HG03571 (cell line): ENCODE measurements around the gene APOBEC4.
"Not testable (repeated sequence)": the region's sequence is repeated elsewhere in the genome, so short reads cannot be mapped to it uniquely, and the experiment has no call there.

ENCODE experiments used
- ATAC-seq: cut with Tn5 transposase; IDR thresholded peaks from one replicate; pipeline ENCODE4 v1.9.1; 2021; ENCODE audit not compliant: unreplicated experiment

Gene APOBEC4

GRCh38 chr1:183635099-183635605 lies 18.0 kb downstream of the APOBEC4 start:
- no peak for ATAC-seq

- ATAC-seq = no peak
Measured at GRCh38 chr1:183634429-183635065, 18.6 kb downstream of the APOBEC4 start.

- ATAC-seq = peak; percentile 50
Measured at GRCh38 chr1:183633676-183634343, 19.3 kb downstream of the APOBEC4 start.

- ATAC-seq = no peak
Measured at GRCh38 chr1:183632964-183633363, 20.2 kb downstream of the APOBEC4 start.

GRCh38 chr1:183632114-183632513 lies 21.0 kb downstream of the APOBEC4 start:
- ATAC-seq = no peak

- no peak for ATAC-seq
Measured at GRCh38 chr1:183630748-183631147, 22.4 kb downstream of the APOBEC4 start.

- ATAC-seq = no peak
Measured at GRCh38 chr1:183628537-183628936, 24.6 kb downstream of the APOBEC4 start.

GRCh38 chr1:183626236-183626635 lies 26.9 kb downstream of the APOBEC4 start:
- ATAC-seq = not testable (repeated sequence)

- peak; percentile 69 for ATAC-seq
Measured at GRCh38 chr1:183622884-183623785, 30.0 kb downstream of the APOBEC4 start.

GRCh38 chr1:183622013-183622412 lies 31.1 kb downstream of the APOBEC4 start:
- no peak for ATAC-seq

- ATAC-seq = no peak
Measured at GRCh38 chr1:183620311-183620710, 32.8 kb downstream of the APOBEC4 start.

- ATAC-seq = no peak
Measured at GRCh38 chr1:183619781-183620180, 33.3 kb downstream of the APOBEC4 start.

GRCh38 chr1:183618202-183618601 lies 34.9 kb downstream of the APOBEC4 start:
- not testable (repeated sequence) for ATAC-seq

- ATAC-seq = not testable (repeated sequence)
Measured at GRCh38 chr1:183612975-183613374, 40.1 kb downstream of the APOBEC4 start.

GRCh38 chr1:183612407-183612806 lies 40.7 kb downstream of the APOBEC4 start:
- ATAC-seq = no peak

- no peak for ATAC-seq
Measured at GRCh38 chr1:183611021-183611420, 42.1 kb downstream of the APOBEC4 start.

- no peak for ATAC-seq
Measured at GRCh38 chr1:183609759-183610452, 43.2 kb downstream of the APOBEC4 start.

GRCh38 chr1:183609313-183609712 lies 43.8 kb downstream of the APOBEC4 start:
- peak; percentile 35 for ATAC-seq

- ATAC-seq = peak; percentile 61
Measured at GRCh38 chr1:183607322-183607980, 45.7 kb downstream of the APOBEC4 start.

GRCh38 chr1:183605904-183606303 lies 47.2 kb downstream of the APOBEC4 start:
- no peak for ATAC-seq
